Jurkat, Clone E6-1 (cell line): Measurements from ENCODE around the gene NCAM1.
A peak's percentile ranks its signal among the peaks of the same experiment; 100 is the strongest.

Experiments used
- DNase-seq: peaks from one replicate; pipeline ENCODE4 v3.0.0-alpha.2; 2011; ENCODE audit warnings: low read depth, low spot score
- H3K4me3 ChIP-seq: 2 replicates; pipeline ENCODE4 v1.5.1; 2011; ENCODE audit warnings: mild to moderate bottlenecking, low read length, control low read depth, moderate library complexity

NCAM1 gene

GRCh38 chr11:113305440-113306336 lies 344.5 kb downstream of the NCAM1 start:
- H3K4me3 ChIP-seq: no peak overlapping the region
- peak; percentile 27 for DNase-seq

GRCh38 chr11:113308601-113309000 lies 347.4 kb downstream of the NCAM1 start:
- no peak for DNase-seq
- H3K4me3 ChIP-seq: no peak overlapping the region

DNA sequence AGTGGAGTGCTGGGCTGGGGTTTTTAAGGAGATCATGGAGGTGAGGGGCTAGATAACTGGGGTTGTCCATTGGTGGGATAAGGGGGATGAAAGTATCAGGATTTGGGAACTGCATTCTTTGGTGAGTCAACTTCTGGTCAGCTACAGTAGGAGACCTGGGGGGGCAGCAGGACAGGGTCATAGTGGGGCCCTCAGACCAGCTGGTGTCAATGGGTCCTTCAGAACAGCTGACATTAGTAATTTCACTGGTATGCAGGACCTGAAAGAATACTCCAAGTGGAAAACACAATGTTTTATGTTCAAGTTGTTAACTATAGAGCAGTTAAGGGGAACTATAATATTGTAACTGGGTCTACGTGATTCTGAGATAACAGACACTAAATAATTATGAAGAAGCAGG lies 350.3 kb downstream of the NCAM1 start:
- DNase-seq: no peak
- no peak overlapping the region for H3K4me3 ChIP-seq

GRCh38 chr11:113313601-113314000 lies 352.4 kb downstream of the NCAM1 start:
- DNase-seq: no peak
- no peak overlapping the region for H3K4me3 ChIP-seq

DNA sequence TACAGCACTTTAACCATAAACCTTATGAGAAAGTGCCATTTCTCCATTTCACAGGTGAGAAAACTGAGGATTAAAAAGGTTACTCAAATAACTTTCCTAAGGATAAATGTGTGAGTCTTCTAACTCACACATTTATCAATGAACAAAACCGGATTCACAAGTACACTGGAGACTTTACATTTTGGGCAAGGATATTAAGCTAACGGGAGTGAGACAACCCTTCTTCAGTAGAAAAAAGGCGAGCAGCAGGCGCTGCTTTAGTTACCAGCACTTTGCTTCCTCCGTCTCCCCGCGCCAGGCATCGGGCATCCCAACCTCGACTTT lies 352.8 kb downstream of the NCAM1 start:
- no peak overlapping the region for H3K4me3 ChIP-seq
- no peak for DNase-seq

GRCh38 chr11:113314389-113315301 lies 353.4 kb downstream of the NCAM1 start, which contains the start of gene TTC12:
TTC12 (plus strand) TSS chr11:113314583; CDS start chr11:113316258, 1,675 bp downstream.
- DNase-seq: no peak
- H3K4me3 ChIP-seq: no peak within 1 kb of the TSS

DNA sequence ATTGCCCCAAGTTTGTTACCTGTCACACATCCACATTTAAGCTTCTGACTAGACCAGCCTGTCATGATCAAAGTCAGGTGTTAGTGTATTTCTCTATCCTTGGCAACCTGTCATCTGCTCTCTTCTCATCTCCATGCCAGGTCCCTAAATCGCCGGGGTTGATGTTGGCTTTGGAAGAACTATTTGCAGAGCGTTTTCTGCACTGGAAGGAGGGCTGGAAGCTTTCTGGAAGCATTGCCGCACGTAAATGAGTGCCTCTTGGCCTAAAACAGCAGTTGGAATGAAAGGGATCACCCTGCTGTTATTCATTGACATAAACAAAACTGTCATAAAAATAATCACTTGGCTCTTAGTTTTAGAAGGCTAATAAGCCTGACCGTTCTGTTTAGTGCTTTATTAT lies 354.6 kb downstream of the NCAM1 start:
- no peak for DNase-seq
- H3K4me3 ChIP-seq: no peak overlapping the region

GRCh38 chr11:113316256-113316655 lies 355.0 kb downstream of the NCAM1 start:
- no peak for DNase-seq
- H3K4me3 ChIP-seq: no peak overlapping the region

- no peak overlapping the region for H3K4me3 ChIP-seq
- DNase-seq: no peak
Measured at GRCh38 chr11:113317339-113317738, 356.1 kb downstream of the NCAM1 start.

DNA sequence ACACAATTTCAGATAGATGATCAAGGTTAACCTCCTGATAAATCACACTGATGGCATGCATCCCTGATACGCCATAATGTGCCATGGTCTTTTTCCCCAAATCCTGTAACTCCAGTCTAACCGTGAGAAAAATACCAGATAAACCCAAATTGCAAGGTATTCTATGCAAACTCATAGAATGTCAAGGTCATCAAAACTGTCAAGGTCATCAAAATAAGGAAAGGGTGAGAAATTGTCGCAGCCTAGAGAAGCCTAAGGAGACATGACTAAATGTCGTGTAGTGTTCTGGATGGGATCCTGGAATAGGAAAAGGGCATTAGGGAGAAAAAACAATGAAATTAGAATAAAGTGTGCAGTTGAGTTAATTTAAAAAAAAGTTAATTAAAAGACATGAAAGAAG lies 357.9 kb downstream of the NCAM1 start:
- no peak for DNase-seq
- H3K4me3 ChIP-seq: no peak overlapping the region

DNA sequence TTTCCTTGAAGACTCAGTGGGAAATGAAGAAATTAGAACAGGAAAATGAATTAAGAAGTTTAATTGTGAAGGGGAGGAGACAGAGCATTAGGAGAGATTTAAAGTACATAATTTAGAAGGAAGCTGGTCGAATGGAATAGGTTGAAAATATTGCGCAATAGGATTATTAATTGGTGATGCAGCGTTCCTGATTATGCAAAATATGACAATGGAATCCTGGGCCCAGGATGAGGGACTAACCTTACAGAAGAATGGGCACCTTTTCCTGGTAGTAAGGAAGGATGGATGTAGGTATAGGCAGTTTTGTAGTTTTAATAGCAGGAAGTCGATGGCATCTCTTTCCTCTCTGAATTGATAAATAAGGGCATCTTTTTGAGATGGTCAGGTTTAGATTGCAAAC lies 360.9 kb downstream of the NCAM1 start:
- no peak for DNase-seq
- H3K4me3 ChIP-seq: no peak overlapping the region

- no peak overlapping the region for H3K4me3 ChIP-seq
- DNase-seq: no peak
Measured at GRCh38 chr11:113324250-113324649, 363.0 kb downstream of the NCAM1 start.
